Nasal cavity respiratory epithelium epithelial cell of viscerocranial mucosa (primary cell): ENCODE measurements around the gene KCNH2. TPM values are rescaled to one million over a fixed set of nuclear protein-coding genes. Genes with fewer than 3 reads are reported as not detected.

Experiments used
- total RNA-seq: library from RNA; depleted of rRNA; stranded (reverse); fragments of >200 nt; gene quantifications from 2 replicates; pipeline ENCODE4 v1.2.3, GENCODE V29; 2014

Gene KCNH2, protein sequence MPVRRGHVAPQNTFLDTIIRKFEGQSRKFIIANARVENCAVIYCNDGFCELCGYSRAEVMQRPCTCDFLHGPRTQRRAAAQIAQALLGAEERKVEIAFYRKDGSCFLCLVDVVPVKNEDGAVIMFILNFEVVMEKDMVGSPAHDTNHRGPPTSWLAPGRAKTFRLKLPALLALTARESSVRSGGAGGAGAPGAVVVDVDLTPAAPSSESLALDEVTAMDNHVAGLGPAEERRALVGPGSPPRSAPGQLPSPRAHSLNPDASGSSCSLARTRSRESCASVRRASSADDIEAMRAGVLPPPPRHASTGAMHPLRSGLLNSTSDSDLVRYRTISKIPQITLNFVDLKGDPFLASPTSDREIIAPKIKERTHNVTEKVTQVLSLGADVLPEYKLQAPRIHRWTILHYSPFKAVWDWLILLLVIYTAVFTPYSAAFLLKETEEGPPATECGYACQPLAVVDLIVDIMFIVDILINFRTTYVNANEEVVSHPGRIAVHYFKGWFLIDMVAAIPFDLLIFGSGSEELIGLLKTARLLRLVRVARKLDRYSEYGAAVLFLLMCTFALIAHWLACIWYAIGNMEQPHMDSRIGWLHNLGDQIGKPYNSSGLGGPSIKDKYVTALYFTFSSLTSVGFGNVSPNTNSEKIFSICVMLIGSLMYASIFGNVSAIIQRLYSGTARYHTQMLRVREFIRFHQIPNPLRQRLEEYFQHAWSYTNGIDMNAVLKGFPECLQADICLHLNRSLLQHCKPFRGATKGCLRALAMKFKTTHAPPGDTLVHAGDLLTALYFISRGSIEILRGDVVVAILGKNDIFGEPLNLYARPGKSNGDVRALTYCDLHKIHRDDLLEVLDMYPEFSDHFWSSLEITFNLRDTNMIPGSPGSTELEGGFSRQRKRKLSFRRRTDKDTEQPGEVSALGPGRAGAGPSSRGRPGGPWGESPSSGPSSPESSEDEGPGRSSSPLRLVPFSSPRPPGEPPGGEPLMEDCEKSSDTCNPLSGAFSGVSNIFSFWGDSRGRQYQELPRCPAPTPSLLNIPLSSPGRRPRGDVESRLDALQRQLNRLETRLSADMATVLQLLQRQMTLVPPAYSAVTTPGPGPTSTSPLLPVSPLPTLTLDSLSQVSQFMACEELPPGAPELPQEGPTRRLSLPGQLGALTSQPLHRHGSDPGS
- under 0.01 and 0.14 TPM in 2 replicates for total RNA-seq

DNA sequence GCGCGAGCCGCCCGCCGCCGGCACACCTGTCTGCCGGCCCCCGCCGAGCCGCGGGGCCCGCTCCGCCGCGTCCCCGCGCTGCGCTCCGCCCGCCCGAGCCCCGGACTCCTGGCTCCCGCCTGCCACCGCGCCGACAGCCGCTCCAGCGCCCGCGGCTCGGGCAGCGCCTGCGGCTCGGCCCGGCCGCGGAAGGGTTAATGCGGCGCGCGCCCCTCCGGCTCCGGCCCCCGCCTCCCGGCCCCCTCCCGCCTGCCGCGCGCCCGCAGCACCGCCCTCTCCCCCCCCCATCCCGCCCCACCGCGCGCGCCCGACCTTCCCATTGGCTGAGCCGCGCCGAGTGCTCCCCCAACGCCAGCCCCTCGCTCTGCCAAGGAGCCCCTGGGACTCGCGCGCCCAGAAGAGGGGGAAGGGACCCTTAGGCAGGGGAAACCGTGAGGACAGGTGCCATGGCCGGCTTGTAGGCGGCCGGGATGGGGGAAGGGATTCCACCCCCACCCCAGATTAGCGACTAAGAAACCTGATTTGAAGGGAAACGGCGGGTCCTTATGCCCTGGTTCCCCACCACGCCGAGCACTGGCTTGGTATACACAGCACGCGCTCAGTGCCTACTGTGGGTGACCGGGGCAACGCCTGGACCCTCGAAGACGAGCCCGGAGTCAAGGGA lies at the start of gene KCNH2:
Gene KCNH2 (minus strand): TSS at position 196 of the 664 bp plus-strand sequence. CDS start 408 bp downstream, outside the sequence.

DNA sequence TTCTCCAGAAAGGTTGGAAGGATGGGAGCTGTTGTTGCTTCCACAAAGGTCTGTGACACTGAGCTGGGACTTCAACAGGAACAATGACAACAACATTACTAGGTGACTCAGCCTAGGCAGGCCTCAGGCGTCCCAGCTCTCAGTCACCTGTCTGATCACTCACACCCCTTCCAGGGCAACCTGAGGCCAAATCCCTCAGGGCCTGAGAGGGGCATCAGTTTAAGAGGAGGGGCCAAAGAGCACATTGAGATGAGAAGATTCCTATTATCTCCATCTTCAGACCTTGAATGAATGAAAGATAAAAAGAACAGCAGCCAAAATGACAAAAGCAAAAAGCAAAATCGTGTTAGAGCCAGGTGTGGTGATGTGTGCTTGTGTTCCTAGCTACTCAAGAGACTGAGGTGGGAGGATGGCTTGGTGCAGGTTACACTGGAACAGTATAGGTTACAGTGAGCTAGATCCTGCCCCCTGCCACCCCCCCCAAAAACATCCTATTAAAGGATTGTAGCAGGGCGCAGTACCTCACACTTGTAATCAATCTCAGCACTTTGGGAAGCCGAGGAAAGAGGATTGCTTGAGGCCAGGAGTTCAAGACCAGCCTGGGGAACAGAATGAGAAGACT lies 46.4 kb upstream of the KCNH2 start, which contains the start of gene ATG9B:
Gene ATG9B (minus strand): TSS at position 60 of the 622 bp plus-strand sequence. CDS start 71 bp downstream, outside the sequence.

DNA sequence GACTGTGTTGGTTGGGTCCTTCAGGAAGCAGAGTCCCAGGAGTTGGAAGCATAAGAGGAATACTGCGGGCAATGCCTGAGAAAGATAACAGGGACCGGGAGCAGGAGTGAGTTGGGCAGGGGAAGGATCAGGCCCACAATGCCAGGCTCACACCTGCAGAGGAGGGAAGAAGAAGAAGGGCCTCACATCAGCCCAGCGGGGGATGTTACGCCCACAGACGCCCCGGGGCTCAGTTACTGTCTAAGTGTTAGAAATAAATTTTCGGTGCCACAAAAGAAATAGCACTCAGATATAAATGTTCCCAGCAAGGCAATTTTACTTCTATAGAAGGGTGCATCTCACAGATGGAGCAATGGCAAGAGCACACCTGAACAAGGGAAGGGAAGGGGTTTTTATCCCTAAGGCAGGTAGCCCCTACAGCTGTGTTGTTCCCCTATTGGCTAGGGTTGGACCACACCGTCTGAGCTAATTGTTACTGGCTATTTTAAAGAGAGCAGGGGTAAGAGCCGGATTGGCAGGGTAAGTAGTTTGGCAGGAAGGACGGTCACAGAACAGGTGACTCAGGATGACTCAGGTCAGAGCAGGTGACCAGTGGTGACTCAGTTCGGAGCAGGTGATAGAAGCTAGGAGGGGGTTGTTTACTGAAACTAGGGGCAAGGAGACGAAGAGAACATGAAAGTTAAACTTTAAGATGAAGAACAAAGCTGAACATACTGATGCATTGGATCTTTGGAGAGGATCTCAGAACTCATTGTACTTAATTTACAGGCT lies 12.5 kb upstream of the KCNH2 start, which contains the start of gene NOS3:
Gene NOS3 (plus strand): TSS at position 602 of the 771 bp plus-strand sequence. CDS start 2,787 bp downstream, outside the sequence.

Other genes starting within 250 kb of the KCNH2 start
- gene GIMAP5, start 240.9 kb downstream of the KCNH2 start, total RNA-seq: not detected in 2 replicates
- not detected in 2 replicates for gene TMEM176B, start 178.0 kb downstream of the KCNH2 start, total RNA-seq
- gene TMEM176A, start 177.6 kb downstream of the KCNH2 start, total RNA-seq: not detected in 2 replicates
- gene AOC1, start 125.8 kb downstream of the KCNH2 start, total RNA-seq: 0.34 TPM in 1 of 2 replicates, not detected in the other
- gene NOS3, start 12.7 kb upstream of the KCNH2 start, total RNA-seq: 0.14 and 0.34 TPM in 2 replicates
- gene ATG9B, start 46.2 kb upstream of the KCNH2 start, total RNA-seq: 1.00 and 1.7 TPM in 2 replicates
- gene ABCB8, start 50.1 kb upstream of the KCNH2 start, total RNA-seq: 19.5 and 24.8 TPM in 2 replicates
- gene ASIC3, start 70.2 kb upstream of the KCNH2 start, total RNA-seq: 0.28 and 0.34 TPM in 2 replicates
- gene CDK5, start 79.6 kb upstream of the KCNH2 start, total RNA-seq: 8.9 and 17.7 TPM in 2 replicates
- 46.8 and 80.0 TPM in 2 replicates for gene SLC4A2, start 81.3 kb upstream of the KCNH2 start, total RNA-seq
- gene FASTK, start 102.5 kb upstream of the KCNH2 start, total RNA-seq: 50.6 and 58.6 TPM in 2 replicates
- 14.7 and 22.9 TPM in 2 replicates for gene TMUB1, start 105.2 kb upstream of the KCNH2 start, total RNA-seq
- 57.8 and 138 TPM in 2 replicates for gene AGAP3, start 108.2 kb upstream of the KCNH2 start, total RNA-seq
- not detected in 2 replicates for gene GBX1, start 189.4 kb upstream of the KCNH2 start, total RNA-seq
- not detected in 2 replicates for gene ASB10, start 208.9 kb upstream of the KCNH2 start, total RNA-seq
- not detected in 2 replicates for gene H2BK1, start 232.2 kb upstream of the KCNH2 start, total RNA-seq
- gene ABCF2, start 248.9 kb upstream of the KCNH2 start, total RNA-seq: 64.9 and 83.0 TPM in 2 replicates